Esophagus muscularis mucosa (tissue), 4 donors: ENCODE data around the gene SLC7A14. TPM values are rescaled to one million over a fixed set of nuclear protein-coding genes. Genes with fewer than 3 reads are reported as not detected.

ENCODE experiments used
- DNase-seq: peaks from one replicate; pipeline ENCODE4 v3.0.0-alpha.2; 2017; ENCODE audit errors: extremely low spot score
- H3K27ac ChIP-seq, 4 donors: fragments of 200-600 bp; sonication (generic); replicated peaks in 1 of 4; 1 replicate in 3 of 4; 2 replicates in 1 of 4; pipeline ENCODE4 v1.5.1; 2016 to 2019; ENCODE audit warnings: mild to moderate bottlenecking in 1 of 4
- H3K27me3 ChIP-seq, 4 donors: fragments of 200-600 bp; sonication (generic); one replicate each; pipeline versions ENCODE4 v1.5.1 to v1.6.0; 2016 to 2019
- H3K36me3 ChIP-seq, 4 donors: fragments of 200-600 bp; sonication (generic); one replicate each; pipeline ENCODE4 v1.5.1; 2016 to 2019
- H3K4me1 ChIP-seq, 4 donors: fragments of 200-600 bp; sonication (generic); one replicate each; pipeline ENCODE4 v1.5.1; 2016 to 2019
- H3K4me3 ChIP-seq, 4 donors: fragments of 200-600 bp; sonication (generic); 1 replicate in 2 of 4; 2 replicates in 2 of 4; pipeline ENCODE4 v1.5.1; 2016 to 2019; ENCODE audit warnings: mild to moderate bottlenecking in 4 of 4, moderate library complexity in 1 of 4
- H3K9me3 ChIP-seq, 4 donors: fragments of 200-600 bp; sonication (generic); 1 replicate in 3 of 4; 2 replicates in 1 of 4; pipeline ENCODE4 v1.5.1; 2016 to 2019
- CTCF ChIP-seq, 3 experiments: fragments of 200-600 bp in 2 of 3; fragments of 450-650 bp in 1 of 3; sonication (generic) in 2 of 3; IDR thresholded peaks; one replicate each; pipeline ENCODE4 v1.5.1; 2017 to 2019; ENCODE audit warnings: antibody characterized with exemption in 3 of 3, mild to moderate bottlenecking in 2 of 3, moderate library complexity in 1 of 3
- EP300 ChIP-seq: sonication (generic); formaldehyde crosslinking; IDR thresholded peaks from one replicate; pipeline ENCODE4 v1.6.1; 2017; ENCODE audit warnings: antibody characterized with exemption
- POLR2A ChIP-seq: fragments of 450-650 bp; IDR thresholded peaks from one replicate; pipeline ENCODE4 v1.6.1; 2017; ENCODE audit warnings: antibody characterized with exemption, moderate library complexity, mild to moderate bottlenecking, low read depth
- POLR2AphosphoS5 ChIP-seq, 2 donors: sonication (generic); formaldehyde crosslinking; IDR thresholded peaks; one replicate each; pipeline ENCODE4 v1.6.1; 2017; ENCODE audit warnings: antibody characterized with exemption in 2 of 2
- WGBS: methylation state at CpG from one replicate; pipeline ENCODE4 v1.1.5; 2018; 5-methylcytosine and 5-hydroxymethylcytosine counted together
- intact Hi-C: fragments of 100-400 bp; cut with DNase I; formaldehyde crosslinking; loops from one replicate; pipeline ENCODE4 v1.15.1; 2023
- total RNA-seq, 4 donors: library from RNA; depleted of rRNA; stranded (reverse); fragments of >200 nt; gene quantifications; one replicate each; pipeline versions ENCODE4 v1.1.0 to v1.2.1, GENCODE V29; 2016

Gene SLC7A14
- total RNA-seq, 4 donors from 2014 or later: 0.42 to 1.3 (median 0.58) TPM

GRCh38 chr3:170606675-170607074 lies 20.8 kb upstream of the SLC7A14 start:
- 57% methylated on average over 3 of the region's 3 CpGs for WGBS
- no peak for TF ChIP-seq EP300
- no peak for TF ChIP-seq POLR2A
- no peak for TF ChIP-seq POLR2AphosphoS5 (IDR thresholded peaks at IDR 0.05)
- no peak for TF ChIP-seq CTCF (IDR thresholded peaks at IDR 0.05)

DNA sequence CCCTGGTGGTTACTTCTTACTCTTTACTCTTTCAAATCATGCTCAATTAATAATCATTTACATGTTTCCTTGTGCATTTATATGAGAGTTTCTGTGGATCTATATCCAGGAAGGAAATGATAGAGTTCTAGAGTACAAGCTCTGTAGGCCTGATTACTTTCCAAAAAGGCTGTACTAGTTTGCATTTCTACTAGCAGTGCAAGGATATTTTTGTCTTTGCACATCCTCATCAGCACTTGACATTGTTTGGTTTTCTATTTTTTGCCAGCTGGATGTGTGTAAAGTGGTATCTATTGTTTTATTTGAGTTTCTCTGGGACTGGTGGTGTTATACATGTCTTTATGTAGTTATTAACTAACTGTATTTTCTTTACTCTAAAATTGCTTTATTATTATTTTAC lies 19.6 kb upstream of the SLC7A14 start:
- Histone ChIP-seq H3K27me3 (no peaks in the 10 kb centered on the region), H3K36me3 (no peaks in the 10 kb centered on the region), H3K4me1 (no peaks in the 10 kb centered on the region), H3K4me3 (no peak overlapping the region), H3K27ac (no peak overlapping the region), H3K9me3 (no peaks in the 10 kb centered on the region)
- TF ChIP-seq POLR2A (no peak), EP300 (no peak), CTCF (IDR thresholded peaks at IDR 0.05) (no peak), POLR2AphosphoS5 (IDR thresholded peaks at IDR 0.05) (no peak)
- intact Hi-C loops: no loop called here
- DNase-seq: no peak

More at GRCh38 chr3:170606675-170607074, 20.8 kb upstream of the SLC7A14 start:
- Histone ChIP-seq H3K4me1 (no peaks in the 10 kb centered on the region), H3K36me3 (no peaks in the 10 kb centered on the region), H3K27ac (no peak overlapping the region), H3K27me3 (no peaks in the 10 kb centered on the region), H3K9me3 (no peaks in the 10 kb centered on the region), H3K4me3 (no peak overlapping the region)
- intact Hi-C loops: no loop called here
- no peak for DNase-seq

DNA sequence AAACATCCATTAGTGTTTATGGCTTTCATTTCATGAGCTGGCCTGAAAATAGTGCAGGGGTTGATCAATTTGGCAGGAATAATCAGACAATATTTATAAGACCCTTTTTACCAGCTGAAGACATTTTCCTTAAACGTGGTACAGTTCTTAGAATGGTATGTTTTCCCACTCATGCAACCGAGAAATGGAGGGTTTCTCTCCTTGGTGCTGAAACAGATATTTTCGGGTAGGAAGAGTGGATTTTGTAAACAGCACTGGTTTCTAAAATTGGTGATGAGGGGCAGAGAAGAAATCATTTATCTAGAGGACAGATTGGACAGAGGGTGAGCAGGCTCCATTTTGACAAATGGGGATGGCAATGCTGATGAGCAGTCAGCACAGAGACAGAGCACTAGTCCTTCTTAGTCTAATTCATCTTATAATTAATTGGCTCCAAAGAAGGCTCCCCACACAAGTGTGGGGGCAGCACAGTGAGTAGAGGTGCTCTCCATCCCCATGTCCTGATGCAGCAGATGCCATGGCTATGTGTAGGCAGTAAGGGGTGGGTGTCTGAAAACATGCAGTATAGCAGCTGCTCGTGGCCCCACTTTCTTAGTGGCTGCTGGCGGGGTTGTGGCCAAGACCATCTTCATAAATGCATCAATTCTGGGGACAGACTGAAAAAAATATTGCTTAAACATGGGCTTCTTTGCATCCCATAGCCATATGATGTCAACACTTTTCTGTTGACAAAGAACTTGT lies 18.1 kb upstream of the SLC7A14 start:
- H3K36me3 ChIP-seq: no peaks in the 10 kb centered on the region
- 38% methylated on average over 5 of the region's 5 CpGs for WGBS
- H3K4me3 ChIP-seq: no peak overlapping the region
- no peaks in the 10 kb centered on the region for H3K4me1 ChIP-seq
- no peaks in the 10 kb centered on the region for H3K9me3 ChIP-seq
- DNase-seq: no peak
- H3K27ac ChIP-seq: no peak overlapping the region
- intact Hi-C loops: no loop called here
- TF ChIP-seq POLR2AphosphoS5 (IDR thresholded peaks at IDR 0.05) (no peak), POLR2A (no peak), EP300 (no peak), CTCF (IDR thresholded peaks at IDR 0.05) (no peak)
- no peaks in the 10 kb centered on the region for H3K27me3 ChIP-seq

DNA sequence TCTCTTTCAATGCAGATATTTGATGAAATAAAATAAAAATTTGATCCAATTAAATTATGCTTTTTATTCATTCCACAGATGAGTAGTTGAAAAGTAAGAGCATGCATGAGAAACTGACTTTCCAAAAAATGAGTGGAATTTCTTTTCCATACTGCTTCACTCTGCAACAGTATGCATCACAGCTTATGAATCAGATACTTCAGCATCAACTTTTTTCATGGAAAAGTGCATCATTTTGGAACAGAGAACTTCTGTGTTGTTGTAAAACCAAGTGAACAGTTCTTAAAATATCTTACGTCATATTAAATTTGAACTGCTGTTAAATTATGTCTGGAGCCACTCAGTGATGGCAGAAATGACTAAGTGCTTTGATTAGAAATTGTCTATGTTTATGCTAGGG lies 16.7 kb upstream of the SLC7A14 start:
- TF ChIP-seq CTCF (IDR thresholded peaks at IDR 0.05): no peak
- TF ChIP-seq POLR2A: no peak
- no peak for TF ChIP-seq EP300
- TF ChIP-seq POLR2AphosphoS5 (IDR thresholded peaks at IDR 0.05): no peak
- DNase-seq: no peak
- no peak overlapping the region for H3K4me3 ChIP-seq
- WGBS: 83% methylated on average over 1 of the region's 1 CpG
- no peak overlapping the region for H3K27ac ChIP-seq
- intact Hi-C loops: no loop called here
- H3K27me3 ChIP-seq: no peaks in the 10 kb centered on the region
- no peaks in the 10 kb centered on the region for H3K9me3 ChIP-seq
- H3K36me3 ChIP-seq: no peaks in the 10 kb centered on the region
- no peaks in the 10 kb centered on the region for H3K4me1 ChIP-seq
